H9 (cell line): Measurements from ENCODE around the gene DCTN5. TPM values are rescaled to one million over a fixed set of nuclear protein-coding genes. Genes with fewer than 3 reads are reported as not detected.

Experiments
- DNase-seq: peaks from one replicate; pipeline ENCODE4 v3.0.0-alpha.2; 2017
- H2AFZ ChIP-seq: one replicate; pipeline ENCODE4 v1.6.1; 2013; ENCODE audit warnings: mild to moderate bottlenecking, low read length, control low read depth, moderate library complexity
- H2AK5ac ChIP-seq: 2 replicates; pipeline ENCODE4 v1.6.1; 2013; ENCODE audit warnings: low read length, control low read depth, mixed read lengths; ENCODE audit not compliant: insufficient read length
- H2BK120ac ChIP-seq: one replicate; pipeline ENCODE4 v1.6.1; 2013; ENCODE audit warnings: low read depth, mild to moderate bottlenecking, low read length, control low read depth, inconsistent platforms; ENCODE audit not compliant: poor library complexity, severe bottlenecking
- H2BK12ac ChIP-seq: 2 replicates; pipeline ENCODE4 v1.6.1; 2013; ENCODE audit warnings: low read length, control low read depth, mixed read lengths, low read depth; ENCODE audit not compliant: insufficient read length
- H2BK15ac ChIP-seq: 2 replicates; pipeline ENCODE4 v1.6.1; 2013; ENCODE audit warnings: low read depth, low read length, control low read depth
- H2BK20ac ChIP-seq: one replicate; pipeline ENCODE4 v1.6.1; 2013; ENCODE audit warnings: low read depth, mild to moderate bottlenecking, low read length, control low read depth, inconsistent platforms; ENCODE audit not compliant: poor library complexity, severe bottlenecking
- H2BK5ac ChIP-seq: 2 replicates; pipeline ENCODE4 v1.6.1; 2013; ENCODE audit warnings: low read length, control low read depth, mixed read lengths; ENCODE audit not compliant: insufficient read length
- H3K14ac ChIP-seq: 2 replicates; pipeline ENCODE4 v1.6.1; 2013; ENCODE audit warnings: low read length, control low read depth; ENCODE audit not compliant: insufficient read depth
- H3K18ac ChIP-seq: 2 replicates; pipeline ENCODE4 v1.6.1; 2013; ENCODE audit warnings: low read depth, mild to moderate bottlenecking, mixed read lengths, low read length, control low read depth; ENCODE audit not compliant: insufficient read length
- H3K23ac ChIP-seq: 2 replicates; pipeline ENCODE4 v1.6.1; 2013; ENCODE audit warnings: low read length, control low read depth, mixed read lengths, low read depth; ENCODE audit not compliant: insufficient read length
- H3K23me2 ChIP-seq: 2 replicates; pipeline ENCODE4 v1.6.1; 2013; ENCODE audit warnings: low read depth, mild to moderate bottlenecking, mixed read lengths, low read length, control low read depth; ENCODE audit not compliant: insufficient read length, poor library complexity, severe bottlenecking
- H3K27ac ChIP-seq: 2 replicates; pipeline ENCODE4 v1.5.1; 2013; ENCODE audit warnings: low read length, control low read depth, mixed read lengths, low read depth; ENCODE audit not compliant: insufficient read length
- H3K27me3 ChIP-seq: 2 replicates; pipeline ENCODE4 v1.6.1; 2013; ENCODE audit warnings: low read length, control low read depth, inconsistent platforms; ENCODE audit not compliant: insufficient read depth
- H3K4ac ChIP-seq: 2 replicates; pipeline ENCODE4 v1.6.1; 2013; ENCODE audit warnings: low read depth, mild to moderate bottlenecking, control low read depth, inconsistent platforms, low read length, moderate library complexity
- H3K4me1 ChIP-seq: 2 replicates; pipeline ENCODE4 v1.6.1; 2013; ENCODE audit warnings: low read length, control low read depth, inconsistent platforms; ENCODE audit not compliant: insufficient read depth
- H3K4me2 ChIP-seq: 2 replicates; pipeline ENCODE4 v1.6.1; 2013; ENCODE audit warnings: low read length, control low read depth, mixed read lengths; ENCODE audit not compliant: insufficient read length, insufficient read depth
- H3K56ac ChIP-seq: 2 replicates; pipeline ENCODE4 v1.6.1; 2013; ENCODE audit warnings: low read depth, mild to moderate bottlenecking, mixed read lengths, low read length, control low read depth; ENCODE audit not compliant: insufficient read length
- H3K79me1 ChIP-seq: 2 replicates; pipeline ENCODE4 v1.6.1; 2013; ENCODE audit warnings: low read depth, mild to moderate bottlenecking, moderate library complexity, low read length, control low read depth, inconsistent platforms; ENCODE audit not compliant: insufficient read depth, poor library complexity, severe bottlenecking
- H3K79me2 ChIP-seq: 2 replicates; pipeline ENCODE4 v1.6.1; 2013; ENCODE audit warnings: low read length, control low read depth, inconsistent platforms; ENCODE audit not compliant: insufficient read depth
- H3K9ac ChIP-seq: 2 replicates; pipeline ENCODE4 v1.6.1; 2013; ENCODE audit warnings: low read length, control low read depth, mixed read lengths; ENCODE audit not compliant: insufficient read length; ENCODE audit errors: extremely low read depth
- H3K9me3 ChIP-seq: one replicate; pipeline ENCODE4 v1.6.1; 2013; ENCODE audit warnings: low read depth, low read length, inconsistent platforms; ENCODE audit not compliant: control insufficient read depth
- H3T11ph ChIP-seq: one replicate; pipeline ENCODE4 v1.6.1; 2013; ENCODE audit warnings: mild to moderate bottlenecking, low read length, control low read depth, inconsistent platforms
- H4K20me1 ChIP-seq: one replicate; pipeline ENCODE4 v1.6.1; 2013; ENCODE audit not compliant: control insufficient read depth, insufficient read length, insufficient read depth
- H4K5ac ChIP-seq: 2 replicates; pipeline ENCODE4 v1.6.1; 2013; ENCODE audit warnings: low read depth, mild to moderate bottlenecking, mixed read lengths, low read length, control low read depth; ENCODE audit not compliant: insufficient read length
- H4K8ac ChIP-seq: replicated peaks from 2 replicates; pipeline ENCODE4 v1.6.1; 2013; ENCODE audit warnings: low read length, control low read depth, mixed read lengths, low read depth; ENCODE audit not compliant: insufficient read length
- H4K91ac ChIP-seq: 2 replicates; pipeline ENCODE4 v1.6.1; 2013; ENCODE audit warnings: low read depth, mild to moderate bottlenecking, moderate library complexity, mixed read lengths, low read length, control low read depth; ENCODE audit not compliant: insufficient read length
- H3K27ac Mint-ChIP-seq, 3 experiments: 2 replicates in 2 of 3; 3 replicates in 1 of 3; pipeline ENCODE4 v1.8.0; 2020 to 2021; ENCODE audit warnings: mixed read lengths in 3 of 3, mild to moderate bottlenecking in 1 of 3, moderate library complexity in 1 of 3
- H3K27me3 Mint-ChIP-seq: 2 replicates; pipeline ENCODE4 v1.8.0; 2021; ENCODE audit warnings: low read depth, mild to moderate bottlenecking, moderate library complexity, mixed read lengths
- H3K36me3 Mint-ChIP-seq, 3 experiments: 2 replicates in 2 of 3; 3 replicates in 1 of 3; pipeline ENCODE4 v1.8.0; 2020 to 2021; ENCODE audit warnings: low read depth in 3 of 3, mixed read lengths in 3 of 3; ENCODE audit not compliant: insufficient read depth in 1 of 3
- H3K4me1 Mint-ChIP-seq, 2 experiments: 2 replicates each; pipeline ENCODE4 v1.8.0; 2020; ENCODE audit warnings: mixed read lengths in 2 of 2
- H3K4me3 Mint-ChIP-seq, 2 experiments: 2 replicates in 1 of 2; 3 replicates in 1 of 2; pipeline ENCODE4 v1.8.0; 2020 to 2021; ENCODE audit warnings: mild to moderate bottlenecking in 2 of 2, mixed read lengths in 2 of 2, moderate library complexity in 1 of 2
- H3K9me3 Mint-ChIP-seq, 2 experiments: 2 replicates in 1 of 2; 3 replicates in 1 of 2; pipeline ENCODE4 v1.8.0; 2020; ENCODE audit warnings: mild to moderate bottlenecking in 2 of 2, mixed read lengths in 2 of 2, moderate library complexity in 1 of 2
- WGBS: extraction: QIAGEN DNeasy Blood & Tissue Kit; methylation state at CpG from one replicate; pipeline ENCODE4 v1.1.7; 2013; ENCODE audit warnings: missing lambda C conversion rate, low lambda C conversion rate, mixed read lengths; ENCODE audit not compliant: insufficient read length; ENCODE audit errors: extremely low coverage; 5-methylcytosine and 5-hydroxymethylcytosine counted together
- total RNA-seq: library from RNA; stranded (reverse); gene quantifications from 2 replicates; pipeline ENCODE4 v1.2.1, GENCODE V29; 2021
- TF ChIP-seq, protein P1 (sequence below): fragments of 200-600 bp; sonication (generic); conservative IDR thresholded peaks from 3 replicates; pipeline ENCODE4 v1.8.0; 2021; ENCODE audit warnings: antibody characterized with exemption, mild to moderate bottlenecking

DCTN5 gene
- total RNA-seq, 1 experiment from 2014 or later: 114 TPM

- Mint-ChIP-seq H3K27me3 (no peaks in the 10 kb centered on the region), H3K4me3 (no peak overlapping the region), H3K27ac (no peak overlapping the region), H3K4me1 (no peaks in the 10 kb centered on the region), H3K9me3 (no peaks in the 10 kb centered on the region), H3K36me3 (peaks cover 0 to 89% (median 67%) of the 10 kb centered on the region in 3 experiments; a peak in 6 of 7 replicates)
- Histone ChIP-seq H3K9ac (no peak overlapping the region), H4K8ac (no peak overlapping the region), H3K79me1 (no peaks in the 10 kb centered on the region), H4K91ac (no peak overlapping the region), H2BK12ac (no peak overlapping the region), H3K23ac (no peak overlapping the region), H2BK20ac (no peak overlapping the region), H3K14ac (no peak overlapping the region), H3K23me2 (no peaks in the 10 kb centered on the region), H3K4me2 (no peak overlapping the region), H2BK5ac (no peak overlapping the region), H3K79me2 (no peaks in the 10 kb centered on the region), H2AFZ (no peak overlapping the region), H2BK15ac (no peak overlapping the region), H3K27me3 (no peaks in the 10 kb centered on the region), H2BK120ac (no peak overlapping the region), H2AK5ac (no peak overlapping the region), H3K4me1 (no peaks in the 10 kb centered on the region), H4K5ac (no peak overlapping the region), H4K20me1 (no peaks in the 10 kb centered on the region), H3K9me3 (no peaks in the 10 kb centered on the region), H3K27ac (no peak overlapping the region), H3K18ac (no peak overlapping the region), H3K4ac (no peak overlapping the region), H3T11ph (no peak overlapping the region), H3K56ac (no peak overlapping the region)
- no CpG with 5 or more reads among the region's 6 CpGs for whole genome bisulfite sequencing
- DNase-seq: no peak
- TF ChIP-seq, protein P1, sequence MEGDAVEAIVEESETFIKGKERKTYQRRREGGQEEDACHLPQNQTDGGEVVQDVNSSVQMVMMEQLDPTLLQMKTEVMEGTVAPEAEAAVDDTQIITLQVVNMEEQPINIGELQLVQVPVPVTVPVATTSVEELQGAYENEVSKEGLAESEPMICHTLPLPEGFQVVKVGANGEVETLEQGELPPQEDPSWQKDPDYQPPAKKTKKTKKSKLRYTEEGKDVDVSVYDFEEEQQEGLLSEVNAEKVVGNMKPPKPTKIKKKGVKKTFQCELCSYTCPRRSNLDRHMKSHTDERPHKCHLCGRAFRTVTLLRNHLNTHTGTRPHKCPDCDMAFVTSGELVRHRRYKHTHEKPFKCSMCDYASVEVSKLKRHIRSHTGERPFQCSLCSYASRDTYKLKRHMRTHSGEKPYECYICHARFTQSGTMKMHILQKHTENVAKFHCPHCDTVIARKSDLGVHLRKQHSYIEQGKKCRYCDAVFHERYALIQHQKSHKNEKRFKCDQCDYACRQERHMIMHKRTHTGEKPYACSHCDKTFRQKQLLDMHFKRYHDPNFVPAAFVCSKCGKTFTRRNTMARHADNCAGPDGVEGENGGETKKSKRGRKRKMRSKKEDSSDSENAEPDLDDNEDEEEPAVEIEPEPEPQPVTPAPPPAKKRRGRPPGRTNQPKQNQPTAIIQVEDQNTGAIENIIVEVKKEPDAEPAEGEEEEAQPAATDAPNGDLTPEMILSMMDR: no peak
Measured at GRCh38 chr16:23667355-23667659, 26.0 kb downstream of the DCTN5 start.
